Measurements from ENCODE around the gene CDH12.

Gene CDH12

GRCh38 chr5:21773456-21773855 lies 1079.7 kb downstream of the CDH12 start (continued):
- no peak for TF ChIP-seq TSHZ2 (CRISPR knock-in tag; IDR thresholded peaks at IDR 0.05)
- no peak for TF ChIP-seq GLIS3 (CRISPR knock-in tag; IDR thresholded peaks at IDR 0.05)
- no peak for TF ChIP-seq SNAI2 (CRISPR knock-in tag; IDR thresholded peaks at IDR 0.05)
- TF ChIP-seq CSDC2 (CRISPR knock-in tag; IDR thresholded peaks at IDR 0.05): no peak
- no peak for TF ChIP-seq ZNF8 (CRISPR knock-in tag; IDR thresholded peaks at IDR 0.05)
- TF ChIP-seq ZFP3 (CRISPR knock-in tag; IDR thresholded peaks at IDR 0.05): no peak

GRCh38 chr5:21765406-21765805 lies 1087.7 kb downstream of the CDH12 start:
- TF ChIP-seq TCF4 (CRISPR knock-in tag; IDR thresholded peaks at IDR 0.05; ENCODE audit: borderline replicate concordance) (no peak), ARNTL (CRISPR knock-in tag; IDR thresholded peaks at IDR 0.05; ENCODE audit: borderline replicate concordance, low read depth) (no peak), ZFP30 (CRISPR knock-in tag; IDR thresholded peaks at IDR 0.05) (no peak), RARB (CRISPR knock-in tag; IDR thresholded peaks at IDR 0.05) (no peak), TOX (CRISPR knock-in tag; IDR thresholded peaks at IDR 0.05; ENCODE audit: borderline replicate concordance) (no peak)
- ATAC-seq: no peak

- no peak for ATAC-seq
- no peak for TF ChIP-seq PPARA (CRISPR knock-in tag; IDR thresholded peaks at IDR 0.05; ENCODE audit: borderline replicate concordance)
- TF ChIP-seq RARB (CRISPR knock-in tag; IDR thresholded peaks at IDR 0.05): no peak
Observed at GRCh38 chr5:21739096-21739495, 1114.0 kb downstream of the CDH12 start.

- ATAC-seq: no peak
- TF ChIP-seq ISL1 (CRISPR knock-in tag; IDR thresholded peaks at IDR 0.05) (no peak), PATZ1 (CRISPR knock-in tag; IDR thresholded peaks at IDR 0.05; ENCODE audit: borderline replicate concordance) (no peak), SNAI2 (CRISPR knock-in tag; IDR thresholded peaks at IDR 0.05) (no peak), POU6F1 (CRISPR knock-in tag; IDR thresholded peaks at IDR 0.05; ENCODE audit: borderline replicate concordance, low read depth) (no peak), BACH2 (CRISPR knock-in tag; IDR thresholded peaks at IDR 0.05; ENCODE audit: borderline replicate concordance) (no peak), RARB (CRISPR knock-in tag; IDR thresholded peaks at IDR 0.05) (no peak), OSR1 (CRISPR knock-in tag; IDR thresholded peaks at IDR 0.05) (no peak), ZC3H10 (CRISPR knock-in tag; IDR thresholded peaks at IDR 0.05) (no peak), TCF4 (CRISPR knock-in tag; IDR thresholded peaks at IDR 0.05; ENCODE audit: borderline replicate concordance) (no peak), CREB5 (CRISPR knock-in tag; IDR thresholded peaks at IDR 0.05; ENCODE audit: low read depth) (no peak), ESRRG (CRISPR knock-in tag; IDR thresholded peaks at IDR 0.05) (no peak), ZFP3 (CRISPR knock-in tag; IDR thresholded peaks at IDR 0.05) (no peak), ZFP30 (CRISPR knock-in tag; IDR thresholded peaks at IDR 0.05) (no peak), CSRNP3 (CRISPR knock-in tag; IDR thresholded peaks at IDR 0.05) (no peak), TSHZ2 (CRISPR knock-in tag; IDR thresholded peaks at IDR 0.05) (no peak), GLIS3 (CRISPR knock-in tag; IDR thresholded peaks at IDR 0.05) (no peak), ZNF70 (CRISPR knock-in tag; IDR thresholded peaks at IDR 0.05) (no peak), PPARA (CRISPR knock-in tag; IDR thresholded peaks at IDR 0.05; ENCODE audit: borderline replicate concordance) (no peak), TOX (CRISPR knock-in tag; IDR thresholded peaks at IDR 0.05; ENCODE audit: borderline replicate concordance) (no peak), ZNF565 (CRISPR knock-in tag; conservative IDR thresholded peaks at IDR 0.05; ENCODE audit: low read depth) (no peak)
Observed at GRCh38 chr5:21723500-21723899, 1129.6 kb downstream of the CDH12 start.
